ENCODE data around the gene ZDHHC24.
"Not testable (repeated sequence)": the region's sequence is repeated elsewhere in the genome, so short reads cannot be mapped to it uniquely, and the experiment has no call there.

Gene ZDHHC24

GRCh38 chr11:66545701-66546367, at the start of gene ZDHHC24:
ZDHHC24 (minus strand) TSS chr11:66546048; CDS start chr11:66546003, 45 bp downstream.
- FAIRE-seq = peak; percentile 81

GRCh38 chr11:66595245-66595904, 49.5 kb upstream of the ZDHHC24 start:
- FAIRE-seq = no peak

GRCh38 chr11:66593650-66594049, 47.8 kb upstream of the ZDHHC24 start:
- FAIRE-seq = no peak

- FAIRE-seq = no peak
Observed at GRCh38 chr11:66593303-66593635, 47.4 kb upstream of the ZDHHC24 start.

GRCh38 chr11:66592457-66593302, 46.8 kb upstream of the ZDHHC24 start, which contains the start of the genes CCDC87 and CCS:
CCDC87 (minus strand) TSS chr11:66593063; CDS start chr11:66593015, 48 bp downstream.
CCS (plus strand) TSS chr11:66593185; CDS start chr11:66593262, 77 bp downstream.
- FAIRE-seq = no peak

- no peak for FAIRE-seq
Observed at GRCh38 chr11:66591175-66591574, 45.3 kb upstream of the ZDHHC24 start.

GRCh38 chr11:66589996-66590675, 44.3 kb upstream of the ZDHHC24 start:
- FAIRE-seq = no peak

- not testable (repeated sequence) for FAIRE-seq
Observed at GRCh38 chr11:66589315-66589714, 43.5 kb upstream of the ZDHHC24 start.

- FAIRE-seq = no peak
Observed at GRCh38 chr11:66586136-66586535, 40.3 kb upstream of the ZDHHC24 start.

GRCh38 chr11:66585447-66585846, 39.6 kb upstream of the ZDHHC24 start:
- FAIRE-seq = not testable (repeated sequence)

GRCh38 chr11:66582565-66583147, 36.8 kb upstream of the ZDHHC24 start:
- FAIRE-seq = not testable (repeated sequence)

- no peak for FAIRE-seq
Observed at GRCh38 chr11:66581261-66581660, 35.4 kb upstream of the ZDHHC24 start.

- FAIRE-seq = no peak
Observed at GRCh38 chr11:66580803-66581202, 35.0 kb upstream of the ZDHHC24 start.

- no peak for FAIRE-seq
Observed at GRCh38 chr11:66579017-66579606, 33.3 kb upstream of the ZDHHC24 start.

- FAIRE-seq = no peak
Observed at GRCh38 chr11:66570850-66571180, 25.0 kb upstream of the ZDHHC24 start.

- no peak for FAIRE-seq
Observed at GRCh38 chr11:66570079-66570849, 24.4 kb upstream of the ZDHHC24 start.

GRCh38 chr11:66569076-66569475, 23.2 kb upstream of the ZDHHC24 start:
- no peak for FAIRE-seq

GRCh38 chr11:66568124-66568916, 22.5 kb upstream of the ZDHHC24 start, which contains the start of gene CTSF:
CTSF (minus strand) TSS chr11:66568606; CDS start chr11:66568486, 120 bp downstream.
- FAIRE-seq = no peak

- FAIRE-seq = no peak
Observed at GRCh38 chr11:66567787-66568123, 21.9 kb upstream of the ZDHHC24 start.

GRCh38 chr11:66566221-66566620, 20.4 kb upstream of the ZDHHC24 start:
- FAIRE-seq = no peak

- FAIRE-seq = no peak
Observed at GRCh38 chr11:66564984-66565383, 19.1 kb upstream of the ZDHHC24 start.

Measured in islet of Langerhans (tissue), 1 donor.